Adrenal gland (tissue), 5 donors: Measurements from ENCODE around the gene SDK2.

Experiments used
- CTCF ChIP-seq, 6 experiments: fragments of 450-650 bp in 4 of 6; fragments of 200-600 bp in 2 of 6; sonication (generic) in 1 of 6; IDR thresholded peaks; 1 replicate in 5 of 6; 2 replicates in 1 of 6; pipeline versions ENCODE4 v1.5.1 to v1.8.0; 2016 to 2021; ENCODE audit warnings: antibody characterized with exemption in 6 of 6, mild to moderate bottlenecking in 2 of 6, moderate library complexity in 1 of 6
- POLR2A ChIP-seq, 2 donors: fragments of 450-650 bp; IDR thresholded peaks; one replicate each; pipeline ENCODE4 v1.6.1; 2017; ENCODE audit warnings: antibody characterized with exemption in 2 of 2, mild to moderate bottlenecking in 2 of 2, moderate library complexity in 1 of 2
- donor health status: DM: no; HTN: no; CAD: no.

GRCh38 chr17:73343739-73344454 is 300.3 kb downstream of the SDK2 start:
- no peak for TF ChIP-seq CTCF (IDR thresholded peaks at IDR 0.05)
- TF ChIP-seq POLR2A (IDR thresholded peaks at IDR 0.05): no peak
